D721Med (cell line): Measurements from ENCODE around the gene NAP1L4.

Experiments
- DNase-seq: peaks from one replicate; pipeline ENCODE4 v3.0.0; 2011; ENCODE audit warnings: low spot score; ENCODE audit not compliant: insufficient read length
- FAIRE-seq: peaks from 2 replicates; lab custom pipeline; 2011; peaks lifted over from hg19 to GRCh38; lab: Jason Lieb, UNC
- TF ChIP-seq, protein P1 (sequence below): IDR thresholded peaks from 2 replicates; pipeline ENCODE4 v1.5.1; 2012; ENCODE audit warnings: mild to moderate bottlenecking, control low read depth; ENCODE audit not compliant: insufficient read depth; ENCODE audit errors: missing control alignments

Gene NAP1L4

DNA sequence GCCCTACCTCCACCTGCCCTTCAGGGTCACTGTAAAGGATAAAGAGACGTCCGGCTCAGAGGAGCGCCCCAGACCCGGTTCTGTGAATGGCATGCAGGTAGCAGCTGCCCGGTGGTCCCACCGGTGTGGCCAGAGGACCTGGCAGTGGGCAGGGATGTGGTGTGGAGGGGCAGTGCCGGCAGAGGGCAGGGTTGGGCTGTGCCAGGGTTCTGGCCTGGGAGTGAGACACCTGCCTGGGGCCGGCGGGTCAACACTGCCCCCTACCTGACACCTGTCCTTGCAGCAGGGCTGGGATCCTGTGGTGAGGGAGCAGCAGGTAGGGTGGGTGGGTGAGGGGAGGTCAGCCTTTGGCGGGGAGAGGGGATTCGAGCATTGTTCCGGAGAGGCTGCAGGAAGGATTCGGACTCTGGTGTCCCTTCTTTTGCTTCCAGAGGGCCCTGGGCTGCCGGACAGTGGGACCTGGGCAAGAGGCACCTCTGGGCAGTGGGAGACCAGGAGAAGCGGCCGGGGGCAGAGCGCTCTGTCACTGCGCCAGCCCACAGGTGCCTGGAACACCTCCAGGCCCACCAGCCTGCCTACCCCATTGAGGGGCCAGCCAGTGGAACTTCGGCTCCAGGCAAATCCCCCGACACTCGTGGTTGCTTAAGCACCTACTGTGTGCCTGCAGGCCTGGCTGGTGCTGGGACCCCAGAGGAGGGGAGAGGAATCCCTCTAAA lies 61.3 kb downstream of the NAP1L4 start:
- FAIRE-seq (no peak), DNase-seq (no peak)
- TF ChIP-seq, protein P1, sequence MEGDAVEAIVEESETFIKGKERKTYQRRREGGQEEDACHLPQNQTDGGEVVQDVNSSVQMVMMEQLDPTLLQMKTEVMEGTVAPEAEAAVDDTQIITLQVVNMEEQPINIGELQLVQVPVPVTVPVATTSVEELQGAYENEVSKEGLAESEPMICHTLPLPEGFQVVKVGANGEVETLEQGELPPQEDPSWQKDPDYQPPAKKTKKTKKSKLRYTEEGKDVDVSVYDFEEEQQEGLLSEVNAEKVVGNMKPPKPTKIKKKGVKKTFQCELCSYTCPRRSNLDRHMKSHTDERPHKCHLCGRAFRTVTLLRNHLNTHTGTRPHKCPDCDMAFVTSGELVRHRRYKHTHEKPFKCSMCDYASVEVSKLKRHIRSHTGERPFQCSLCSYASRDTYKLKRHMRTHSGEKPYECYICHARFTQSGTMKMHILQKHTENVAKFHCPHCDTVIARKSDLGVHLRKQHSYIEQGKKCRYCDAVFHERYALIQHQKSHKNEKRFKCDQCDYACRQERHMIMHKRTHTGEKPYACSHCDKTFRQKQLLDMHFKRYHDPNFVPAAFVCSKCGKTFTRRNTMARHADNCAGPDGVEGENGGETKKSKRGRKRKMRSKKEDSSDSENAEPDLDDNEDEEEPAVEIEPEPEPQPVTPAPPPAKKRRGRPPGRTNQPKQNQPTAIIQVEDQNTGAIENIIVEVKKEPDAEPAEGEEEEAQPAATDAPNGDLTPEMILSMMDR = peak; percentile 26

DNA sequence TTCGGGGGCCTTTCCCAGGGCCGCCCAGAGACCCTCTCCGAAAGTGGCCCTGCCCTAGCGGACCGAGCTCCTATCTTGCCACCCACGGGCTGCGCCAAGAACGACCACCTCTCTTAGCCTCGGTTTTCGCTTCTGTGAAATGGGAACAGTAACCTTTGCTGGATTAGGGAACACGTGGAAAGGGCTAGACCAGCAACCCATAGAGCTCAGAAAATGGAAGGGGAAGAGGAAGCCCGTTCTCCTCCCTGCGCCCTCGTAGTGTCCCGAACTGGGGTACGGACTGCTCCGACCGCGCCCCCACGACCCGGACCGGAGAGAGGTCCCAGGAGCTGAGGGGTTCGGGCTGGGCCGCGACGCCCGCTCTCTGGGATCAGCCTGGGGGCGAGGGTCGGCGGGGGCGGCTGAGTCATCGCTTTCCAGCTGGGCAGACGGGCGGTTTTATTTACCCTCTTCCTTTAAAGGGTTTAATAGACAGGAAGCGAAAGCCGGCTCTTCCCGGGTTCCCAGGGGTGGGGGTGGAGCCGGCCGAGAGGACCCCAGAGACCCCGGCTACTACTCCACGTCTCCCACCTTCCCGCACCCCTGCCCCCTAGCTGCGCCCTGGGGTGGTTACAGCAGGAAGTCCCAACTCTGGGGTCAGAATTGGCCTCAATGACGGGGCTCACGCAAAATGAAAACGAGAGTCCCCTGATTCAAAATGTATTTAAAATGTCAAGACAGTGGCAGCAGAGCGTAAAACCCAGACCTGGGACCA lies 62.0 kb downstream of the NAP1L4 start:
- TF ChIP-seq, protein P1 = peak; percentile 2
- no peak for DNase-seq
- FAIRE-seq = no peak

DNA sequence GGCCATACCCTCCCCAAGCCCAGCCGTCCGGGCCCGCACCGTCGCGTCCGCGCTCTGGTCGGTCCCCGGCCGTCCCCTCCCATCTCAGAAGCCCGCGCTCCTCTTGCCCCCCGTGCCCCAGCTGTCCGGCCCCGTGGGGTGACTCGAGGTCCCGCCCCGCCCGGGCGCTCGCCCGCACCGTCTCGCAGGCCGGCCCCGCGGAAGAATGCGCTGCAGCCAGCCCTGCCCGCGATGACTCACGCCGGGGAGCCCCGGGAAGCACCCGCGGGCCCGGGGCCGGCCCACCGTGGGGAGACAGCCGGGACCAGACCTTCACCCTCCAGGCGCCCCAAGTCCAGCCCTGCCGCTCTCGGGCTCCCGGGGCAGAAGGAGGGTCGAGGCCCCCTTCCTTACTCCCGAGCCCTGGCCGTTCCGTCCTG lies 62.6 kb downstream of the NAP1L4 start:
- no peak for DNase-seq
- FAIRE-seq = no peak
- TF ChIP-seq, protein P1 = no peak

DNA sequence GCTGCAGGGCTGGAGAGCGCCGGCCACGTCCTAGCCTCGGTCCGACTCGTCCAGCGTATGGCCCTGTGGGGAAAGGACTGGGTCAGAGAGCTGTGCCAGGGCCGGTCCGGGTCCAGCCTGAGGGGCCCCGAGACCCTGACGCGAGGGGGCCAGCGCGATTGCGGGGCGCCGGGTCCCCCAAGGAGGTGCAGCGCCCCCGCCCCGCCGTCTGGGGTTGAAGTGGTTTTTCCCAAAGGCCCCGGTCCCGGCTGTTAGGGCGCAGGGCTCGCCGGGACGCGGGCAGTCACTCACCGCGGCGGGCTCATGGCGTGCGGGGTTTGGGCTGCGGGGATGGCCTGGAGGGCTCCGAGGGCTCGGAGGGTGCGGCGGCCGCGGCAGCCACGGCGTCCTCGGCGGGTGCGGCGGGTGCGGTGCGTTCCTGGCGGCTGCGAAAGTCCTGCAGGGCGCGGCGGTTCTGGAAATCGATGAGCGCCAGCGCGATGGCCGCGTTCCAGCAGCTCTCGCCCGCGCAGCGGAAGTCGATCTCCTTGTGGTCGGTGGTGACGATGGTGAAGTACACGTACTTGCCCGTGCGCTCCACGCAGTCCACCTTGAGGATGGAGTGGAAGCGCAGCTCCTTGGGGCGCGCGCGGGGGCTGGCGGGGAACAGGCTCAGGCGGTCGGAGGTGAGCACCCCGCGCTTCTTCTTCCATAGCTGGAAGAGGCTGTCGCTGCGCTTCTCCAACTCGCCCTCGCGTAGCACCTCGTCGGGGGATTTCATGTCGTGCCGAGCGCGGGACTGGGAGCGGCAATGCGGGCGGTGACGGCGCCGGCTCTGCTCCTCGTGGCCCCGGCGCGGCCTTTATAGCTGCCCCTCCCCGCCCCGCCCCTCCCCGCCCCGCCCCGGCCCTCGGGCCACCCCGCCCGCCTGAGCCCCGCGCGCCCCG lies 63.3 kb downstream of the NAP1L4 start, which contains the start of gene PHLDA2:
PHLDA2 (minus strand) TSS at position 816 of the 926 bp plus-strand sequence; CDS start at position 760, 56 bp downstream.
- TF ChIP-seq, protein P1 = no peak
- no peak for FAIRE-seq
- DNase-seq = no peak

DNA sequence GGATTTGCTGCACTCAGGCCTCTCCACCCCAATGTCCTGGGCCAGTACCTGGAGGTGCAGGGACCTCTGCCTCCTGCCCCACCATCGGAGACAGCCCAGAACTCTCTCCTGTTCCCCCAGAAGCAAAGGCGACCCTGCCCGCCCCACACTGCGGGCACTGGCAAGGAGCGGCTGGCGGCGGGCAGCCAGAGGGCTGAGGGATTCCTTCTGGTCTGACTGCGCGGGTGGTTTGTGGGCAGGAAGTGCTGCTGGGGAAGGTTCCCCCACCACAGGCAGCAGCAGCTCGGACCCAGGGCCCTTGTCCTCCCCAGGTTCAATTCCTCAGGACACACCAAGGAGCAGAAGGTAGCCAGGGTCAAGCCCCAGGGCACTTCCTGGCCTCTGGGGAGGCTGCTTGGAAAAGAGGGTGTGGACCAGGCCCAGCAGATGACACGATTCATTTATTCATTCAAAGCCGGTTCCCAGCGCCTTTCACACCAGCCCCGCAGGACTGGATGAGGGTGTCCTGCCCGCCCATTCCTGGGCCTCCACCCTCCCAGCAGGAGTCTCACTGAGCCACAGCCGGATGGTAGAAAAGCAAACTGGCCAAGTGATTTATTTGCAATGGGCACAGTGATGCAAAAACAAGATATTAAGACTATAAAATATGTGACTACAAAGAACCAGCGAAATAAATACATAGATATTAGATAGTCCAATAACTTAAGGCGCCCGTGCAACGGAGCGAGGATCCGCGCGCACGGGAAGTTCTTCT lies 64.1 kb downstream of the NAP1L4 start:
- TF ChIP-seq, protein P1 = no peak
- no peak for FAIRE-seq
- no peak for DNase-seq

DNA sequence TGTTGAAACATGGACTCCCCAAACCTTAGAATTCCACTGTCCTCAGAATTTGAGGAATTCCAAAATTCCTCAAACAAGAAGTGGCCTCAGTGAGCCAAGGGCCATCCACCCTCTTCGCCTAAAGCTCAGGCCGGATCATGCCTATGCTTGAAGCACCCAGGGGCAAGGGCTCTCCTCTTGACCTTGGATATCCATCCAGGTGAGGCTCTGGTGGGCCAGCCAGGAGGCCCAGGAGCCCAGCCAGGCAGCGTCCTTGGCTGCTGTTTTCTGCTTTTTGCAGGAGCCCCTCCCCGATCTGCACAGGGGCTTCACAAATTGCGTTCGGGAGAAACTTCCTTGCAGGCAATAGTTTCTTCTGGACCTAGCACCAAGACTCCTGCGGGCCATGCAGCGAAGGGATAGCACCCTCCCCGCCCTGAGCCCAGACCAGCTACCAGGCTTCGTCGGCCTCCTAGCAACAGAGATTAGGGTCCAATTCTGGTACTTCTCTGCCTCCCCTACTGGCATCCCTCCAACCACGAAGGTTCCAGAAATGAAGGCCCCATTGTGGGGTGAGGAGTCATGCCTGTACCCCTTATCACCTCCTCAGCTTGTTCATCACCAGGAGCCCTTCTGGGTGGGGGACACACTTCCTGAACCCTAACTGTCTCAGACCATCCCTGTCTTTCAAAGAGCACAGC lies 64.9 kb downstream of the NAP1L4 start:
- no peak for FAIRE-seq
- TF ChIP-seq, protein P1 = no peak
- DNase-seq = no peak
